ENCODE measurements around the gene TANGO2.

TANGO2 gene

GRCh38 chr22:19977296-19978243 lies 43.3 kb upstream of the TANGO2 start:
- peaks cover 6 to 55% of the 10 kb centered on the region in 2 donors for H3K36me3 ChIP-seq (ENCODE audit: control insufficient read depth in 1 of 2, insufficient read depth in 2 of 2, low read length in 2 of 2)

GRCh38 chr22:19978748-19979147 lies 42.2 kb upstream of the TANGO2 start:
- H3K36me3 ChIP-seq (ENCODE audit: control insufficient read depth in 1 of 2, insufficient read depth in 2 of 2, low read length in 2 of 2), result peaks cover 6 to 44% of the 10 kb centered on the region in 2 donors
- no peaks in the 10 kb centered on the region for H3K27me3 ChIP-seq (ENCODE audit: low read depth, low read length)
- H3K9me3 ChIP-seq (ENCODE audit: control insufficient read depth in 1 of 2, low read length in 2 of 2), result no peaks in the 10 kb centered on the region
- no peak overlapping the region for H3K27ac ChIP-seq (ENCODE audit: low read length)
- H3K4me1 ChIP-seq (ENCODE audit: control insufficient read depth in 1 of 2, insufficient read depth in 2 of 2, low read length in 2 of 2), result peaks cover 5 to 14% of the 10 kb centered on the region in 2 donors
- no peak overlapping the region for H3K4me3 ChIP-seq (ENCODE audit: low read depth in 1 of 2, low read length in 2 of 2)

More at GRCh38 chr22:19977296-19978243, 43.3 kb upstream of the TANGO2 start:
- H3K27me3 ChIP-seq (ENCODE audit: low read depth, low read length), result no peaks in the 10 kb centered on the region
- no peak overlapping the region for H3K27ac ChIP-seq (ENCODE audit: low read length)
- H3K9me3 ChIP-seq (ENCODE audit: control insufficient read depth in 1 of 2, low read length in 2 of 2), result no peaks in the 10 kb centered on the region
- peaks cover 0 to 10% of the 10 kb centered on the region in 2 donors for H3K4me1 ChIP-seq (ENCODE audit: control insufficient read depth in 1 of 2, insufficient read depth in 2 of 2, low read length in 2 of 2)
- no peak overlapping the region for H3K4me3 ChIP-seq (ENCODE audit: low read depth in 1 of 2, low read length in 2 of 2)

- Histone ChIP-seq H3K9me3 (ENCODE audit: control insufficient read depth in 1 of 2, low read length in 2 of 2) (no peaks in the 10 kb centered on the region), H3K27ac (ENCODE audit: low read length) (no peak overlapping the region), H3K27me3 (ENCODE audit: low read depth, low read length) (no peaks in the 10 kb centered on the region), H3K36me3 (ENCODE audit: control insufficient read depth in 1 of 2, insufficient read depth in 2 of 2, low read length in 2 of 2) (peaks cover 6 to 43% of the 10 kb centered on the region in 2 donors), H3K4me3 (ENCODE audit: low read depth in 1 of 2, low read length in 2 of 2) (no peak overlapping the region), H3K4me1 (ENCODE audit: control insufficient read depth in 1 of 2, insufficient read depth in 2 of 2, low read length in 2 of 2) (peaks cover 5 to 18% of the 10 kb centered on the region in 2 donors)
Measured at GRCh38 chr22:19979712-19980493, 41.0 kb upstream of the TANGO2 start.

GRCh38 chr22:19980766-19981165 lies 40.1 kb upstream of the TANGO2 start:
- Histone ChIP-seq H3K27ac (ENCODE audit: low read length) (no peak overlapping the region), H3K4me1 (ENCODE audit: control insufficient read depth in 1 of 2, insufficient read depth in 2 of 2, low read length in 2 of 2) (peaks cover 5 to 23% of the 10 kb centered on the region in 2 donors), H3K27me3 (ENCODE audit: low read depth, low read length) (no peaks in the 10 kb centered on the region), H3K9me3 (ENCODE audit: control insufficient read depth in 1 of 2, low read length in 2 of 2) (no peaks in the 10 kb centered on the region), H3K36me3 (ENCODE audit: control insufficient read depth in 1 of 2, insufficient read depth in 2 of 2, low read length in 2 of 2) (peaks cover 6 to 43% of the 10 kb centered on the region in 2 donors), H3K4me3 (ENCODE audit: low read depth in 1 of 2, low read length in 2 of 2) (no peak overlapping the region)

GRCh38 chr22:19981171-19981960 lies 39.5 kb upstream of the TANGO2 start:
- H3K36me3 ChIP-seq (ENCODE audit: control insufficient read depth in 1 of 2, insufficient read depth in 2 of 2, low read length in 2 of 2), result peaks cover 6 to 43% of the 10 kb centered on the region in 2 donors
- no peak overlapping the region for H3K4me3 ChIP-seq (ENCODE audit: low read depth in 1 of 2, low read length in 2 of 2)
- H3K27me3 ChIP-seq (ENCODE audit: low read depth, low read length), result no peaks in the 10 kb centered on the region
- H3K9me3 ChIP-seq (ENCODE audit: control insufficient read depth in 1 of 2, low read length in 2 of 2), result no peaks in the 10 kb centered on the region
- H3K4me1 ChIP-seq (ENCODE audit: control insufficient read depth in 1 of 2, insufficient read depth in 2 of 2, low read length in 2 of 2), result peaks cover 11 to 29% of the 10 kb centered on the region in 2 donors
- H3K27ac ChIP-seq (ENCODE audit: low read length), result no peak overlapping the region

GRCh38 chr22:19981961-19982920 lies 38.7 kb upstream of the TANGO2 start:
- Histone ChIP-seq H3K4me1 (ENCODE audit: control insufficient read depth in 1 of 2, insufficient read depth in 2 of 2, low read length in 2 of 2) (peaks cover 11 to 30% of the 10 kb centered on the region in 2 donors), H3K9me3 (ENCODE audit: control insufficient read depth in 1 of 2, low read length in 2 of 2) (no peaks in the 10 kb centered on the region), H3K27me3 (ENCODE audit: low read depth, low read length) (no peaks in the 10 kb centered on the region), H3K27ac (ENCODE audit: low read length) (no peak overlapping the region), H3K36me3 (ENCODE audit: control insufficient read depth in 1 of 2, insufficient read depth in 2 of 2, low read length in 2 of 2) (peaks cover 6 to 43% of the 10 kb centered on the region in 2 donors), H3K4me3 (ENCODE audit: low read depth in 1 of 2, low read length in 2 of 2) (no peak overlapping the region)

GRCh38 chr22:19982991-19983578 lies 37.8 kb upstream of the TANGO2 start:
- Histone ChIP-seq H3K27ac (ENCODE audit: low read length) (no peak overlapping the region), H3K4me1 (ENCODE audit: control insufficient read depth in 1 of 2, insufficient read depth in 2 of 2, low read length in 2 of 2) (peaks cover 11 to 30% of the 10 kb centered on the region in 2 donors), H3K9me3 (ENCODE audit: control insufficient read depth in 1 of 2, low read length in 2 of 2) (no peaks in the 10 kb centered on the region), H3K27me3 (ENCODE audit: low read depth, low read length) (no peaks in the 10 kb centered on the region), H3K4me3 (ENCODE audit: low read depth in 1 of 2, low read length in 2 of 2) (no peak overlapping the region), H3K36me3 (ENCODE audit: control insufficient read depth in 1 of 2, insufficient read depth in 2 of 2, low read length in 2 of 2) (peaks cover 6 to 36% of the 10 kb centered on the region in 2 donors)

- Histone ChIP-seq H3K27me3 (ENCODE audit: low read depth, low read length) (no peaks in the 10 kb centered on the region), H3K4me3 (ENCODE audit: low read depth in 1 of 2, low read length in 2 of 2) (no peak overlapping the region), H3K9me3 (ENCODE audit: control insufficient read depth in 1 of 2, low read length in 2 of 2) (no peaks in the 10 kb centered on the region), H3K27ac (ENCODE audit: low read length) (no peak overlapping the region), H3K4me1 (ENCODE audit: control insufficient read depth in 1 of 2, insufficient read depth in 2 of 2, low read length in 2 of 2) (peaks cover 11 to 30% of the 10 kb centered on the region in 2 donors), H3K36me3 (ENCODE audit: control insufficient read depth in 1 of 2, insufficient read depth in 2 of 2, low read length in 2 of 2) (peaks cover 6 to 31% of the 10 kb centered on the region in 2 donors)
Measured at GRCh38 chr22:19983741-19984140, 37.2 kb upstream of the TANGO2 start.

- H3K27ac ChIP-seq (ENCODE audit: low read length), result no peak overlapping the region
- no peaks in the 10 kb centered on the region for H3K9me3 ChIP-seq (ENCODE audit: control insufficient read depth in 1 of 2, low read length in 2 of 2)
- peaks cover 6 to 25% of the 10 kb centered on the region in 2 donors for H3K36me3 ChIP-seq (ENCODE audit: control insufficient read depth in 1 of 2, insufficient read depth in 2 of 2, low read length in 2 of 2)
- no peaks in the 10 kb centered on the region for H3K27me3 ChIP-seq (ENCODE audit: low read depth, low read length)
- H3K4me3 ChIP-seq (ENCODE audit: low read depth in 1 of 2, low read length in 2 of 2), result no peak overlapping the region
- peaks cover 11 to 30% of the 10 kb centered on the region in 2 donors for H3K4me1 ChIP-seq (ENCODE audit: control insufficient read depth in 1 of 2, insufficient read depth in 2 of 2, low read length in 2 of 2)
Measured at GRCh38 chr22:19984201-19984753, 36.6 kb upstream of the TANGO2 start.

Data from muscle layer of duodenum (tissue), 2 donors.